HCT116 (cell line): ENCODE measurements around the gene ZNF445. TPM values are rescaled to one million over a fixed set of nuclear protein-coding genes. Genes with fewer than 3 reads are reported as not detected.

Experiments
- ATAC-seq: fragments of 200-7000 bp; cut with Tn5 transposase; 2 replicates; pipeline ENCODE4 v1.9.1; 2020; ENCODE audit warnings: mild to moderate bottlenecking, moderate library complexity
- Bru-seq: library from RNA; stranded (reverse); fragments of 400-500 nt; gene quantifications from one replicate; lab custom pipeline; 2021; lab: Mats Ljungman, UMichigan
- BruChase-seq, 2 experiments: library from RNA; stranded (reverse); fragments of 400-500 nt; gene quantifications; one replicate each; lab custom pipeline; 2021; lab: Mats Ljungman, UMichigan
- BruUV-seq: library from RNA; stranded (reverse); fragments of 400-500 nt; replicated peaks from 2 replicates; lab custom pipeline; 2021; lab: Mats Ljungman, UMichigan
- CTCF ChIA-PET: fragments of 300-600 bp; sonication (Branson Sonifier 250); formaldehyde crosslinking; loops from one replicate; lab custom pipeline; 2021; ENCODE audit warnings: antibody characterized with exemption; lab: Charles Lee
- POLR2A ChIA-PET: fragments of 300-600, 350-600 bp; sonication (Branson Sonifier 250); formaldehyde crosslinking; loops from one replicate; lab custom pipeline; 2021; ENCODE audit warnings: antibody characterized with exemption; lab: Charles Lee
- RAD21 ChIA-PET, 2 experiments: fragments of 300-600 bp; sonication (Branson Sonifier 250); formaldehyde crosslinking; loops; one replicate each; lab custom pipeline; 2023; ENCODE audit warnings: low total read pairs in 2 of 2; ENCODE audit not compliant: uncharacterized antibody in 2 of 2, unreplicated experiment in 2 of 2, low non-redundant PET in 1 of 2; lab: Charles Lee
- DNase-seq: peaks from one replicate; pipeline ENCODE4 v3.0.0-alpha.2; 2010; ENCODE audit warnings: low read depth, low spot score
- H2AFZ ChIP-seq: fragments of 200-600 bp; shearing (Covaris generic), sonication (generic); 2 replicates; pipeline ENCODE4 v1.6.1; 2017; ENCODE audit warnings: low read depth, mixed run types, mixed read lengths, antibody characterized with exemption, low read length; ENCODE audit not compliant: poor library complexity, severe bottlenecking
- H3K27ac ChIP-seq: 2 replicates; pipeline ENCODE4 v1.5.1; 2012; ENCODE audit warnings: low read depth, low read length
- H3K27me3 ChIP-seq: fragments of 200-600 bp; sonication (generic); 2 replicates; pipeline ENCODE4 v1.6.1; 2016; ENCODE audit warnings: mixed run types, low read length, mixed read lengths; ENCODE audit not compliant: insufficient read depth
- H3K36me3 ChIP-seq, 2 experiments: fragments of 200-500 bp in 1 of 2; fragments of 200-600 bp in 1 of 2; sonication (Bioruptor generic) in 1 of 2; sonication (generic) in 1 of 2; 2 replicates each; pipeline versions ENCODE4 v1.5.1 to v1.6.1; 2014 to 2016; ENCODE audit warnings: low read length in 2 of 2, inconsistent platforms in 1 of 2, mixed read lengths in 1 of 2, mixed run types in 1 of 2; ENCODE audit not compliant: insufficient read depth in 2 of 2, control insufficient read depth in 1 of 2
- H3K4me1 ChIP-seq, 2 experiments: fragments of 200-600 bp in 1 of 2; sonication (generic) in 1 of 2; 2 replicates each; pipeline versions ENCODE4 v1.5.1 to v1.6.1; 2012 to 2017; ENCODE audit warnings: low read length in 2 of 2, inconsistent platforms in 1 of 2, mild to moderate bottlenecking in 1 of 2, mixed read lengths in 1 of 2, mixed run types in 1 of 2, moderate library complexity in 1 of 2; ENCODE audit not compliant: insufficient read depth in 2 of 2, control insufficient read depth in 1 of 2
- H3K4me2 ChIP-seq: fragments of 200-600 bp; sonication (generic); 2 replicates; pipeline ENCODE4 v1.6.1; 2017; ENCODE audit warnings: mixed run types, low read length, mixed read lengths
- H3K4me3 ChIP-seq, 2 experiments: fragments of 200-600 bp in 1 of 2; sonication (generic) in 1 of 2; replicated peaks in 1 of 2; 2 replicates each; pipeline ENCODE4 v1.5.1; 2011 to 2016; ENCODE audit warnings: low read length in 2 of 2, control low read depth in 1 of 2, low read depth in 1 of 2, mild to moderate bottlenecking in 1 of 2, mixed read lengths in 1 of 2, mixed run types in 1 of 2
- H3K79me2 ChIP-seq: fragments of 200-600 bp; sonication (generic); 2 replicates; pipeline ENCODE4 v1.6.1; 2017; ENCODE audit warnings: mild to moderate bottlenecking, mixed run types, low read length, moderate library complexity, mixed read lengths; ENCODE audit not compliant: insufficient read depth
- H3K9ac ChIP-seq: fragments of 200-600 bp; sonication (generic); 2 replicates; pipeline ENCODE4 v1.6.1; 2016; ENCODE audit warnings: low read length, mixed read lengths
- H3K9me2 ChIP-seq: fragments of 200-600 bp; sonication (generic), shearing (Covaris generic); 2 replicates; pipeline ENCODE4 v1.6.1; 2017; ENCODE audit warnings: mixed run types, mild to moderate bottlenecking, moderate library complexity; ENCODE audit not compliant: insufficient read depth
- H3K9me3 ChIP-seq, 2 experiments: fragments of 200-500 bp in 1 of 2; fragments of 200-600 bp in 1 of 2; sonication (Bioruptor generic) in 1 of 2; sonication (generic) in 1 of 2; 2 replicates each; pipeline ENCODE4 v1.6.1; 2014 to 2017; ENCODE audit warnings: low read length in 2 of 2, mixed read lengths in 2 of 2, inconsistent platforms in 1 of 2, low read depth in 1 of 2, mild to moderate bottlenecking in 1 of 2, mixed run types in 1 of 2, moderate library complexity in 1 of 2; ENCODE audit not compliant: control insufficient read depth in 1 of 2, insufficient read depth in 1 of 2
- H4K20me1 ChIP-seq: fragments of 200-600 bp; sonication (generic), shearing (Covaris generic); 2 replicates; pipeline ENCODE4 v1.6.1; 2017; ENCODE audit warnings: mixed run types, mild to moderate bottlenecking, moderate library complexity; ENCODE audit not compliant: insufficient read depth
- CBX3 ChIP-seq: IDR thresholded peaks from 2 replicates; pipeline ENCODE4 v1.6.1; 2012; ENCODE audit warnings: low read depth
- EGR1 ChIP-seq: IDR thresholded peaks from 2 replicates; pipeline ENCODE4 v1.6.1; 2012; ENCODE audit warnings: low read depth
- ELF1 ChIP-seq: IDR thresholded peaks from 2 replicates; pipeline ENCODE4 v1.6.1; 2012; ENCODE audit warnings: low read depth, borderline replicate concordance
- POLR2A ChIP-seq: IDR thresholded peaks from 2 replicates; pipeline ENCODE4 v1.7.0; 2011; ENCODE audit warnings: borderline replicate concordance; ENCODE audit not compliant: insufficient read depth, insufficient read length; ENCODE audit errors: extremely low read depth
- POLR2AphosphoS5 ChIP-seq: IDR thresholded peaks from 2 replicates; pipeline ENCODE4 v1.6.1; 2011; ENCODE audit warnings: mild to moderate bottlenecking, low read depth, low read length, moderate library complexity
- YY1 ChIP-seq: IDR thresholded peaks from 2 replicates; pipeline ENCODE4 v1.6.1; 2011; ENCODE audit warnings: low read length, low read depth, moderate library complexity, mild to moderate bottlenecking; ENCODE audit not compliant: insufficient replicate concordance; ENCODE audit errors: extremely low read depth
- ZBTB33 ChIP-seq: IDR thresholded peaks from 2 replicates; pipeline ENCODE4 v1.6.1; 2011; ENCODE audit warnings: mild to moderate bottlenecking, low read length, moderate library complexity; ENCODE audit not compliant: insufficient replicate concordance; ENCODE audit errors: extremely low read depth
- ZFX ChIP-seq: fragments of 450-650 bp; IDR thresholded peaks from 2 replicates; pipeline ENCODE4 v1.6.1; 2017
- intact Hi-C: fragments of 100-400 bp; cut with micrococcal nuclease; formaldehyde crosslinking; loops from 2 replicates; pipeline ENCODE4 v1.10.0; 2022
- long read RNA-seq: library from polyadenylated mRNA; unstranded; transcript quantifications from one replicate; pipeline ENCODE4 v2.0.0, GENCODE V29; 2021; ENCODE audit not compliant: unreplicated experiment
- polyA plus RNA-seq: library from polyadenylated mRNA; unstranded; fragments of >200 nt; gene quantifications from 2 replicates; pipeline ENCODE4 v1.2.1, GENCODE V29; 2012; ENCODE audit warnings: missing spikeins
- total RNA-seq: library from RNA; stranded (reverse); gene quantifications from one replicate; pipeline ENCODE4 v1.2.1, GENCODE V29; 2021; ENCODE audit not compliant: unreplicated experiment

ZNF445 gene
- 19.9 TPM for total RNA-seq
- 3.7 and 4.7 TPM in 2 replicates for polyA plus RNA-seq
- Bru-seq, nascent RNA, result percentile 77 among the genes with signal in this experiment
- BruChase-seq, experiment 1, labeled RNA remaining after a 6-hour chase, result percentile 84 among the genes with signal in this experiment
- percentile 87 among the genes with signal in this experiment for BruChase-seq, experiment 2, labeled RNA remaining after a 2-hour chase
- long read RNA-seq, full-length matches to known transcripts, result 2 of 13 reads
- long read RNA-seq, partial matches to known transcripts, result 1 of 13 reads
- long read RNA-seq, other reads (novel, unspliced or antisense), result 10 of 13 reads

DNA sequence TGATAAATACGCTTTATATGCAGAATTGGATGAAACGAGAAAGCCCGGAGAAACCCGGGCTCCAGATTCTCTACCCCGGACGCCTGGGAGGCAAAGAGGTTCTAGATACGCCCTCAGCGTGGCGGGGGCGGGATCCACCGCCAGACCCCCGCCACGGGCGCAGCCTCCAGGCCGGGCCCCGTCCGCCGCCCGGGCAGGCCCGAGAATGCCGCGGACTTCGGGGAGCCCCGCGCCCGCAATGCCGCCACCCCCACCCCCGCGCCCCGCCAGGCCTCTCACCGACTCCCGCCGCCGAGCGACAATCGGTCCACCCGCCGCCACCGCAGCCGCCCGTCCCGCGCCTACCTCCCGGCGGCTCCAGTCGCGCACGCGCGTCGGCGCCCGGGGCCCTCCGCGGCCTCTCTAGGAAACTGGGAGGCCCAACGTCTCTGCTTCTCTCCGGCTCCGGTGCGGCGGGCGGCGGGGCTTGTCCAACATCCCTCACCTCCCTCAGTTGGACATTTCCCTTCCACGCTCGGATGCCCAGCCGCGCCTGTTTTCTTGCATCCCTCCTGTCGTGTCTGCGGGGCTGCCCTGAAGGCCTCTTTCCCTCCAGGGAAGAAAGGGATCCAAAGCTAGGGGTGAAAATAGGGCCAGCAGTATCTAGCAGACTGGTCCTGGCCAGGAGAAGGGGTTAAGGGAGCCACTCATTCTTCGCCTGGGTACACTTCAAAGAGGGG, at the start of gene ZNF445:
TSS of gene ZNF445 (minus strand) at position 359 of the 719 bp plus-strand sequence. CDS start 22,121 bp downstream, outside the sequence.
- Histone ChIP-seq H4K20me1 (no peaks in the 10 kb centered on the region), H3K4me1 (peaks cover 6 to 22% of the 10 kb centered on the region in 2 experiments; a peak in 3 of 4 replicates), H3K4me2 (peak within 1 kb of the TSS; percentile 88), H3K27me3 (no peaks in the 10 kb centered on the region), H3K9ac (peak within 1 kb of the TSS; percentile 69), H3K4me3 (peak within 1 kb of the TSS; percentile 79), H2AFZ (peak within 1 kb of the TSS; percentile 87), H3K36me3 (no peaks in the 10 kb centered on the region), H3K27ac (no peak within 1 kb of the TSS), H3K9me2 (no peaks in the 10 kb centered on the region), H3K9me3 (no peaks in the 10 kb centered on the region), H3K79me2 (peaks cover 44% of the 10 kb centered on the region)
- no TSS peak for BruUV-seq
- CTCF ChIA-PET, result no interaction called here
- RAD21 ChIA-PET, result no interaction called here
- TF ChIP-seq POLR2A (peak; percentile 58), ZBTB33 (peak; percentile 14), ZFX (peak; percentile 90), EGR1 (peak; percentile 61), ELF1 (no peak), YY1 (peak; percentile 48), POLR2AphosphoS5 (peak; percentile 95), CBX3 (no peak)
- POLR2A ChIA-PET, result no interaction called here
- ATAC-seq (peak; percentile 96), DNase-seq (peak; percentile 48)
- intact Hi-C loops, result loop anchor here (5.0 to 10.0 kb wide), 2 partner anchors 35 to 147 kb away; partner anchors contain the start of gene ZNF197
